Ovary (tissue), 9 donors: ENCODE measurements around the gene RBM33. TPM values are rescaled to one million over a fixed set of nuclear protein-coding genes. Genes with fewer than 3 reads are reported as not detected.

ENCODE experiments used
- DNase-seq, 5 donors: peaks; one replicate each; pipeline ENCODE4 v3.0.0-alpha.2; 2019 to 2020
- H3K27ac ChIP-seq, 2 donors: fragments of 200-600 bp; one replicate each; pipeline versions ENCODE4 v1.5.1 to v1.8.0; 2019 to 2022
- H3K27me3 ChIP-seq: fragments of 200-600 bp; one replicate; pipeline ENCODE4 v1.8.0; 2022
- H3K36me3 ChIP-seq: fragments of 200-600 bp; sonication (generic); one replicate; pipeline ENCODE4 v1.5.1; 2019
- H3K4me1 ChIP-seq: one replicate; pipeline ENCODE4 v1.8.1; 2013; ENCODE audit warnings: mild to moderate bottlenecking, moderate library complexity; ENCODE audit not compliant: insufficient read depth
- H3K4me3 ChIP-seq: fragments of 200-600 bp; sonication (generic); one replicate; pipeline ENCODE4 v1.5.1; 2017
- H3K9me3 ChIP-seq, 2 donors: fragments of 200-600 bp in 1 of 2; sonication (generic) in 1 of 2; one replicate each; pipeline versions ENCODE4 v1.5.1 to v1.8.1; 2013 to 2019; ENCODE audit warnings: mild to moderate bottlenecking in 1 of 2, moderate library complexity in 1 of 2
- EP300 ChIP-seq: sonication (generic); formaldehyde crosslinking; IDR thresholded peaks from one replicate; pipeline ENCODE4 v1.6.1; 2017; ENCODE audit warnings: antibody characterized with exemption
- POLR2A ChIP-seq: fragments of 450-650 bp; IDR thresholded peaks from one replicate; pipeline ENCODE4 v1.6.1; 2017; ENCODE audit warnings: antibody characterized with exemption, mild to moderate bottlenecking, moderate library complexity
- WGBS, 3 donors: extraction: QIAGEN DNeasy Blood & Tissue Kit in 1 of 3; methylation state at CpG; one replicate each; pipeline versions ENCODE4 v1.1.5 to v1.1.7; 2013 to 2017; 5-methylcytosine and 5-hydroxymethylcytosine counted together
- intact Hi-C, 4 donors: fragments of 100-400 bp; cut with DNase I; formaldehyde crosslinking; loops; one replicate each; pipeline versions ENCODE4 v1.11.0 to v1.15.1; 2022 to 2023
- polyA plus RNA-seq, 2 donors: library from polyadenylated mRNA; stranded (reverse); fragments of 200-250 nt in 1 of 2; fragments of 350-450 nt in 1 of 2; fragmentation: Illumina TruSeq in 1 of 2; extraction: RNeasy Lipid Tissue Mini Kit (QIAGEN cat#74804) in 1 of 2; gene quantifications; one replicate each; pipeline ENCODE4 v1.2.3, GENCODE V29; 2013 to 2014
- total RNA-seq, 7 donors: library from RNA; depleted of rRNA in 2 of 7; stranded (reverse); fragments of >200 nt in 2 of 7; fragmentation: NEBNext Ultra II Directional in 3 of 7; extraction: Animal tissue kit (Norgen Biotek cat#: 25700) in 3 of 7; gene quantifications; one replicate each; pipeline versions ENCODE4 v1.1.0 to v1.2.4, GENCODE V29; 2016 to 2023
- TF ChIP-seq, protein P1 (sequence below), 3 donors: fragments of 450-650 bp in 2 of 3; fragments of 200-600 bp in 1 of 3; IDR thresholded peaks; one replicate each; pipeline versions ENCODE4 v1.5.1 to v1.8.0; 2016 to 2022; ENCODE audit warnings: antibody characterized with exemption in 3 of 3, mild to moderate bottlenecking in 1 of 3
- donor health status: DM: no; HTN: no; CAD: no; lungs with moderate emphysema.
- donor health status: DM: no; HTN: no; CAD: no.
- donor health status: Bipolar disorder and iron deficiency.
- donor health status: DM: yes; HTN: yes; CAD: no.
- donor health status: DM: no; HTN: no; CAD: no.
- donor health status: DM: yes; HTN: yes; CAD: no.

The RBM33 gene
- total and polyA plus RNA-seq, 9 donors: 19.8 to 62.0 (median 49.3) TPM

DNA sequence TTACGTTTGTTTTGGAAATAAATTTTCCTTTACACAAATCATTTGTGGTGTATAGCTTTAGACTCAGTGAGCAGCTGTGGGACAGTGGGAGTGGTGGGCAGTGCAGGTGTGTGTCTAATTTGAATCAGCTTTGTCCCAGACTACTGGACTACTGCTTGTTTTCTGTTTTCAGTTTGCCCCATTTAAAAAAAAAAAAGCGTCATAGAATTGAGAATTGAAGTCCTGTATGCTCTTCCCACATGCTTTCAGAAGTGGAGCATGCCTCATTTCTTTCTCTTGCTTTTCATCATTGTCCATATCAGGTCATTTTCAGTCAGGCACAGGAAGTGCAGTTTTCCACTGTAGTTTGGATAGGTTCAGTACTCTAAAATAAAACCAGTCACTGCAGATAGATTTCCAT, 101.7 kb downstream of the RBM33 start:
- WGBS, 3 donors: 76 to 91% (median 83%) methylated on average over 2 of the region's 2 CpGs
- no peaks in the 10 kb centered on the region for H3K36me3 ChIP-seq
- no peak overlapping the region for H3K4me3 ChIP-seq
- no peaks in the 10 kb centered on the region for H3K27me3 ChIP-seq
- H3K9me3 ChIP-seq: no peaks in the 10 kb centered on the region
- no peak for DNase-seq
- peaks cover 2% of the 10 kb centered on the region for H3K4me1 ChIP-seq
- H3K27ac ChIP-seq: no peak overlapping the region
- intact Hi-C loops: no loop called here
- TF ChIP-seq POLR2A: no peak
- TF ChIP-seq, protein P1, sequence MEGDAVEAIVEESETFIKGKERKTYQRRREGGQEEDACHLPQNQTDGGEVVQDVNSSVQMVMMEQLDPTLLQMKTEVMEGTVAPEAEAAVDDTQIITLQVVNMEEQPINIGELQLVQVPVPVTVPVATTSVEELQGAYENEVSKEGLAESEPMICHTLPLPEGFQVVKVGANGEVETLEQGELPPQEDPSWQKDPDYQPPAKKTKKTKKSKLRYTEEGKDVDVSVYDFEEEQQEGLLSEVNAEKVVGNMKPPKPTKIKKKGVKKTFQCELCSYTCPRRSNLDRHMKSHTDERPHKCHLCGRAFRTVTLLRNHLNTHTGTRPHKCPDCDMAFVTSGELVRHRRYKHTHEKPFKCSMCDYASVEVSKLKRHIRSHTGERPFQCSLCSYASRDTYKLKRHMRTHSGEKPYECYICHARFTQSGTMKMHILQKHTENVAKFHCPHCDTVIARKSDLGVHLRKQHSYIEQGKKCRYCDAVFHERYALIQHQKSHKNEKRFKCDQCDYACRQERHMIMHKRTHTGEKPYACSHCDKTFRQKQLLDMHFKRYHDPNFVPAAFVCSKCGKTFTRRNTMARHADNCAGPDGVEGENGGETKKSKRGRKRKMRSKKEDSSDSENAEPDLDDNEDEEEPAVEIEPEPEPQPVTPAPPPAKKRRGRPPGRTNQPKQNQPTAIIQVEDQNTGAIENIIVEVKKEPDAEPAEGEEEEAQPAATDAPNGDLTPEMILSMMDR (IDR thresholded peaks at IDR 0.05): no peak
- no peak for TF ChIP-seq EP300

DNA sequence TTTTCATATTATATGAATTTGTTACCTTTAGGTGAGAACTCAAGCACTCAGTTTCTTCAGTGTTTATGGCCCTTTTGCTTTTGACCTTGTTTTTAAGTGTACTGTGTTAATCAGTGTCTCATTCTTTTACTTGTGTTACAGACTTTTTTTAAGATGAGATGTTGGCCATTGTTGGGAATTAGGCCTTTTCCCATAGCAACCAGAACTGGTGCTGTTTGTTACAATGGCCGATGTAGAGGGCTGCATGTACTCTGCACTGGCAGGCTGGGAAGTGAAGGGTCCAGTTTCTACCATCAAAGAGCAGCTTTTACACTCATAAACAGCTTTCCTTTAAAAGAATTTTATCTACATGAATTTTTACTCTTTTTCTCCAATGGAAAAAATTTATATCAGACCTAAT, 102.7 kb downstream of the RBM33 start:
- TF ChIP-seq POLR2A (no peak), EP300 (no peak)
- TF ChIP-seq, protein P1 (IDR thresholded peaks at IDR 0.05): no peak
- no peaks in the 10 kb centered on the region for H3K36me3 ChIP-seq
- intact Hi-C loops: no loop called here
- H3K4me3 ChIP-seq: no peak overlapping the region
- WGBS, 3 donors: 66 to 72% (median 67%) methylated on average over 1 of the region's 1 CpG
- H3K4me1 ChIP-seq: peaks cover 4% of the 10 kb centered on the region
- no peaks in the 10 kb centered on the region for H3K27me3 ChIP-seq
- no peaks in the 10 kb centered on the region for H3K9me3 ChIP-seq
- no peak overlapping the region for H3K27ac ChIP-seq
- no peak for DNase-seq

DNA sequence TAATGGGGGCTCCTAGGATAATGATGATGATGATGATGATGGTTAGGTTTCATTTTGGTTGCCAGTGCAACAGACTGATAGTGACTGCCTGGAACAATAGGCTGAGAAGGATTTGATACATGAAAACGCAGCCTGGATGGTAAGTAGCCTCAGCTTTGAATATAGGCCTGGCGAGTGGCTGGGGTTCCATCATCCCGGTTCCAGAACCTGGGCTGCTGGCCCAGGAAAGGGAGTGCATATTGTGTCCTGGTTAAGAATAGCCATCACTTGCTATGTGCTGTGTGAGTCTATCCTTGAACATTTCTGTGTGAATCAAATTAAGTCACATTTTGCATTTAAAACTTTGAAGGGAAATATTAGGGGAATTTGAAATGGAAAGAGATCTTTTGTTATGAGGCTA, 105.1 kb downstream of the RBM33 start:
- intact Hi-C loops: no loop called here
- Histone ChIP-seq H3K27ac (no peak overlapping the region), H3K9me3 (no peaks in the 10 kb centered on the region), H3K27me3 (no peaks in the 10 kb centered on the region), H3K36me3 (no peaks in the 10 kb centered on the region), H3K4me3 (no peak overlapping the region), H3K4me1 (peaks cover 13% of the 10 kb centered on the region)
- TF ChIP-seq POLR2A (no peak), EP300 (no peak)
- TF ChIP-seq, protein P1 (IDR thresholded peaks at IDR 0.05): no peak
- DNase-seq: no peak
- 95 to 97% (median 96%) methylated on average over 3 of the region's 3 CpGs for WGBS, 3 donors

DNA sequence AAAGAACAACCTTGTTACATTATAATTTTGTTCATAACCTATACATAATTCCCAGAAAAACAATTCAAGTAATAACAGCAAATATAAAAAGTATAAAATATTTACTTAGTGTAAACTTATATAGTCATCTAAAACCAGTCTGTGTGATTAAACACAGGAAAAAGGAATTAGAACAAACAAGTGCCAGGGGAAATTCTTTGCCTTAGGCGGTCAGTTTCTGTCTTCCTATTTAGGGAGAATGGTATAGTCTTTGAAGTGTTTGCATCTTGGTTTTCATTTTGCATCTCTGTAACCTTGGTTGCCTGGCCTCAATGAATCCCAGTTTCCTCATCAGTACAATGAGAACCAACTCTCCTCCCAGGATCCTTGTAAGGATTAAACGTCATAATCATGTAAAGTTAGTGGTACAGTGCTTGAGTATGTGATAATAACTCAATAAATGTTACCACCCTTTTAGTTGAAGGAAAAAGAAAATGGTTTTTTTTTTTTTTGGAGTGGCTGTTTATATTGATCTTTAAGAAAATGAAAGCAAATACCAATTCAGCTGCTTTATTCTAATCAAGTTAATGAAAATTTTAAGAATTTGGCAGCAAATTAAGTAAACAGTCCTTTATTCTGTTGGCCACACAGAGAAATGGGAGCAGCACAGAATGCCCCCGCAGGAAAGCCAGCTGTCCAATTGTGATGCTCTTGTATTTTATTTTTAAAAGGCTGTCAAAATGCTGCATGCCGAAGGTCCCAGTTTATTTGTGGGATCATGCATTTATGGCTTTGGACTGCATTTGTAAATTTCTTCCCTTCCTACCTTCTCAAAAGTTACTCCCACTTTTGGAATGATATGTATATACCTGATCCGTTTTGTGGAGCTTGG, 106.0 kb downstream of the RBM33 start:
- WGBS, 3 donors: 30 to 52% (median 38%) methylated on average over 5 of the region's 5 CpGs
- peaks cover 13% of the 10 kb centered on the region for H3K4me1 ChIP-seq
- TF ChIP-seq, protein P1 (IDR thresholded peaks at IDR 0.05): no peak
- TF ChIP-seq POLR2A (no peak), EP300 (no peak)

More for the DNA sequence above, 106.0 kb downstream of the RBM33 start:
- Histone ChIP-seq H3K9me3 (no peaks in the 10 kb centered on the region), H3K4me3 (no peak overlapping the region), H3K27me3 (no peaks in the 10 kb centered on the region), H3K27ac (no peak overlapping the region), H3K36me3 (no peaks in the 10 kb centered on the region)
- intact Hi-C loops: no loop called here
- no peak for DNase-seq
